Measurements from ENCODE around the gene NSG2.

GRCh38 chr5:174155706-174156105 is 110.2 kb downstream of the NSG2 start:
- TF ChIP-seq SP1 (IDR thresholded peaks at IDR 0.05), result no peak
- TF ChIP-seq ELF4 (IDR thresholded peaks at IDR 0.05), result no peak
- TF ChIP-seq SUZ12 (IDR thresholded peaks at IDR 0.05), result no peak
- no peak for TF ChIP-seq BHLHE40 (IDR thresholded peaks at IDR 0.05; ENCODE audit: borderline replicate concordance)
- no peak for TF ChIP-seq FOXM1 (IDR thresholded peaks at IDR 0.05; ENCODE audit: borderline replicate concordance)

All from HEK293T (cell line).